PFSK-1 (cell line): ENCODE data around the gene CENPB.

ENCODE experiments used
- POLR2AphosphoS5 ChIP-seq: IDR thresholded peaks from 2 replicates; pipeline ENCODE4 v1.6.1; 2012; ENCODE audit warnings: low read depth, mild to moderate bottlenecking, control low read depth, low read length, moderate library complexity
- SIN3A ChIP-seq: IDR thresholded peaks from 2 replicates; pipeline ENCODE4 v1.6.1; 2012; ENCODE audit warnings: mild to moderate bottlenecking, low read length, moderate library complexity, borderline replicate concordance; ENCODE audit not compliant: insufficient read depth

- TF ChIP-seq POLR2AphosphoS5 (no peak), SIN3A (no peak)
Measured at GRCh38 chr20:3814928-3815495, 28.5 kb upstream of the CENPB start.
